ENCODE measurements around the gene DUS3L.

DNA sequence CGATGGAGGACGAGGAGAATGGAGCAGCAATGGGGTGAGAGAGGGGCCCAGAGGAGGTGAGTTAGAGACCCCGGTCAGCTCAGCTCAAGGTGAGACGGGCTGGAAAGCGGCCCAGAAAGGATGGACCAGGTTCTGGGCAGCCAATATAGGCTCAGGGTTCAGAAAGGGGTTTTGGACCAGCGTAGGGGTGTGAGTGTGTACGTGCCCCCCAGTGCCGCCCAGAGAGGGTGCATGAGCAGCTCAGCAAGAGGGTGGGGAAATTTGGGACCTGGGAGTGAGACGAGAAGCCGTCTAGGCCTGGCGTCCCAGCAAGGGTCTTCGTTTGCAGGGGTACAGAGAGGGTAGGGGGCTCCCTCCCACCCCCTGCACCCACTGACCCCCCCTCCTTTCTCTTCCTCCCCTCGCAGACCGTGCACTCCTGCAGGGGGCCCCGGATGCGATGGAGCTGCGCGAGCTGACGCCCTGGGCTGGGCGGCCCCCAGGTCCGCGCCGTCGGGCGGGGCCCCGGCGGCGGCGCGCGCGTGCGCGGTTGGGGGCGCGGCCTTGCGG lies 36.5 kb upstream of the DUS3L start:
- TF ChIP-seq GATA2 (IDR thresholded peaks at IDR 0.05; ENCODE audit: low read depth, low read length) (no peak), GATA3 (IDR thresholded peaks at IDR 0.05; ENCODE audit: low read depth, low read length) (no peak)
